Upper lobe of left lung (tissue), 4 donors: ENCODE results near the gene PPP4R3B.
A peak's percentile ranks its signal among the peaks of the same experiment; 100 is the strongest.

ENCODE experiments used
- CTCF ChIP-seq, 6 experiments: fragments of 450-650 bp in 4 of 6; fragments of 200-600 bp in 2 of 6; sonication (generic) in 2 of 6; IDR thresholded peaks; one replicate each; pipeline ENCODE4 v1.5.1; 2016 to 2019; ENCODE audit warnings: antibody characterized with exemption in 6 of 6
- EP300 ChIP-seq, 4 donors: sonication (generic); formaldehyde crosslinking; IDR thresholded peaks; one replicate each; pipeline ENCODE4 v1.5.1; 2017; ENCODE audit warnings: antibody characterized with exemption in 4 of 4, control low read depth in 2 of 4
- POLR2AphosphoS5 ChIP-seq, 2 donors: sonication (generic); formaldehyde crosslinking; IDR thresholded peaks; one replicate each; pipeline ENCODE4 v1.5.1; 2017; ENCODE audit warnings: antibody characterized with exemption in 2 of 2

- TF ChIP-seq POLR2AphosphoS5 (IDR thresholded peaks at IDR 0.05), result no peak
- no peak for TF ChIP-seq CTCF (IDR thresholded peaks at IDR 0.05)
- TF ChIP-seq EP300 (IDR thresholded peaks at IDR 0.05), result peak in 1 of 4 donors; percentile 17
These were observed 528 bp upstream of the PPP4R3B start for GRCh38 chr2:55618025-55618274.
